NB4 (cell line): ENCODE data around the gene NR3C2.

Experiments used
- MAX ChIP-seq: IDR thresholded peaks from 2 replicates; pipeline ENCODE4 v1.6.1; 2011; ENCODE audit warnings: low read depth, low read length
- MYC ChIP-seq: IDR thresholded peaks from 2 replicates; pipeline ENCODE4 v1.6.1; 2011; ENCODE audit warnings: low read depth, low read length
- POLR2A ChIP-seq: IDR thresholded peaks from 2 replicates; pipeline ENCODE4 v1.6.1; 2011; ENCODE audit warnings: mild to moderate bottlenecking; ENCODE audit not compliant: insufficient read length; ENCODE audit errors: extremely low read depth
- TF ChIP-seq, protein P1 (sequence below): IDR thresholded peaks from one replicate; pipeline ENCODE4 v1.5.1; 2012; ENCODE audit warnings: low read depth, low read length

GRCh38 chr4:148059617-148060180 lies 382.5 kb downstream of the NR3C2 start:
- TF ChIP-seq POLR2A (no peak), MYC (no peak), MAX (no peak)
- TF ChIP-seq, protein P1, sequence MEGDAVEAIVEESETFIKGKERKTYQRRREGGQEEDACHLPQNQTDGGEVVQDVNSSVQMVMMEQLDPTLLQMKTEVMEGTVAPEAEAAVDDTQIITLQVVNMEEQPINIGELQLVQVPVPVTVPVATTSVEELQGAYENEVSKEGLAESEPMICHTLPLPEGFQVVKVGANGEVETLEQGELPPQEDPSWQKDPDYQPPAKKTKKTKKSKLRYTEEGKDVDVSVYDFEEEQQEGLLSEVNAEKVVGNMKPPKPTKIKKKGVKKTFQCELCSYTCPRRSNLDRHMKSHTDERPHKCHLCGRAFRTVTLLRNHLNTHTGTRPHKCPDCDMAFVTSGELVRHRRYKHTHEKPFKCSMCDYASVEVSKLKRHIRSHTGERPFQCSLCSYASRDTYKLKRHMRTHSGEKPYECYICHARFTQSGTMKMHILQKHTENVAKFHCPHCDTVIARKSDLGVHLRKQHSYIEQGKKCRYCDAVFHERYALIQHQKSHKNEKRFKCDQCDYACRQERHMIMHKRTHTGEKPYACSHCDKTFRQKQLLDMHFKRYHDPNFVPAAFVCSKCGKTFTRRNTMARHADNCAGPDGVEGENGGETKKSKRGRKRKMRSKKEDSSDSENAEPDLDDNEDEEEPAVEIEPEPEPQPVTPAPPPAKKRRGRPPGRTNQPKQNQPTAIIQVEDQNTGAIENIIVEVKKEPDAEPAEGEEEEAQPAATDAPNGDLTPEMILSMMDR: no peak
